ENCODE measurements around the gene MAG. TPM values are rescaled to one million over a fixed set of nuclear protein-coding genes. Genes with fewer than 3 reads are reported as not detected.
"Not testable (repeated sequence)": the region's sequence is repeated elsewhere in the genome, so short reads cannot be mapped to it uniquely, and the experiment has no call there.

MAG gene
- total RNA-seq, 4 donors from 2014 or later, result 0.10 TPM; not detected in 3

DNA sequence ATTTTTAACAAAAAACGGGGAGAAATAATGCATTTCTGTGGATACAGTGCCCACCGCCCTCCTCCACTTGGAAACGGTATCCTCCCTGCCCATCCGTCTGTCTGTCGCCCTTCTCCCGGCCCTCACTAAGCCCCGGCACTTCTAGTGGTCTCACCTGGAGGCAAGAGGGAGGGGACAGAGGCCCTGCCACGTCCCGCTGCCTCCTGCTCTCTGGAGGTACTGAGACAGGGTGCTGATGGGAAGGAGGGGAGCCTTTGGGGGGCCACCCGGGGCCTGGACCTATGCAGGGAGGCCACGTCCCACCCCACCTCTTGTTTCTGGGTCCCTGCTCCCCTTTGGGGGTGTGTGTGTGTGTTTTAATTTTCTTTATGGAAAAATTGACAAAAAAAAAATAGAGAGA lies 12.6 kb upstream of the MAG start:
- no peak overlapping the region for H3K4me3 ChIP-seq (ENCODE audit: low read depth, poor library complexity, severe bottlenecking)
- intact Hi-C loops (cut with DNase I; ENCODE audit: low total_unique reads), result no loop called here
- no peak for DNase-seq (ENCODE audit: low spot score in 2 of 2)
- WGBS, 2 donors, result 79 to 89% methylated on average over 11 of the region's 11 CpGs
- no peak for TF ChIP-seq POLR2A (IDR thresholded peaks at IDR 0.05)
- TF ChIP-seq, protein P1, sequence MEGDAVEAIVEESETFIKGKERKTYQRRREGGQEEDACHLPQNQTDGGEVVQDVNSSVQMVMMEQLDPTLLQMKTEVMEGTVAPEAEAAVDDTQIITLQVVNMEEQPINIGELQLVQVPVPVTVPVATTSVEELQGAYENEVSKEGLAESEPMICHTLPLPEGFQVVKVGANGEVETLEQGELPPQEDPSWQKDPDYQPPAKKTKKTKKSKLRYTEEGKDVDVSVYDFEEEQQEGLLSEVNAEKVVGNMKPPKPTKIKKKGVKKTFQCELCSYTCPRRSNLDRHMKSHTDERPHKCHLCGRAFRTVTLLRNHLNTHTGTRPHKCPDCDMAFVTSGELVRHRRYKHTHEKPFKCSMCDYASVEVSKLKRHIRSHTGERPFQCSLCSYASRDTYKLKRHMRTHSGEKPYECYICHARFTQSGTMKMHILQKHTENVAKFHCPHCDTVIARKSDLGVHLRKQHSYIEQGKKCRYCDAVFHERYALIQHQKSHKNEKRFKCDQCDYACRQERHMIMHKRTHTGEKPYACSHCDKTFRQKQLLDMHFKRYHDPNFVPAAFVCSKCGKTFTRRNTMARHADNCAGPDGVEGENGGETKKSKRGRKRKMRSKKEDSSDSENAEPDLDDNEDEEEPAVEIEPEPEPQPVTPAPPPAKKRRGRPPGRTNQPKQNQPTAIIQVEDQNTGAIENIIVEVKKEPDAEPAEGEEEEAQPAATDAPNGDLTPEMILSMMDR (IDR thresholded peaks at IDR 0.05), result no peak

DNA sequence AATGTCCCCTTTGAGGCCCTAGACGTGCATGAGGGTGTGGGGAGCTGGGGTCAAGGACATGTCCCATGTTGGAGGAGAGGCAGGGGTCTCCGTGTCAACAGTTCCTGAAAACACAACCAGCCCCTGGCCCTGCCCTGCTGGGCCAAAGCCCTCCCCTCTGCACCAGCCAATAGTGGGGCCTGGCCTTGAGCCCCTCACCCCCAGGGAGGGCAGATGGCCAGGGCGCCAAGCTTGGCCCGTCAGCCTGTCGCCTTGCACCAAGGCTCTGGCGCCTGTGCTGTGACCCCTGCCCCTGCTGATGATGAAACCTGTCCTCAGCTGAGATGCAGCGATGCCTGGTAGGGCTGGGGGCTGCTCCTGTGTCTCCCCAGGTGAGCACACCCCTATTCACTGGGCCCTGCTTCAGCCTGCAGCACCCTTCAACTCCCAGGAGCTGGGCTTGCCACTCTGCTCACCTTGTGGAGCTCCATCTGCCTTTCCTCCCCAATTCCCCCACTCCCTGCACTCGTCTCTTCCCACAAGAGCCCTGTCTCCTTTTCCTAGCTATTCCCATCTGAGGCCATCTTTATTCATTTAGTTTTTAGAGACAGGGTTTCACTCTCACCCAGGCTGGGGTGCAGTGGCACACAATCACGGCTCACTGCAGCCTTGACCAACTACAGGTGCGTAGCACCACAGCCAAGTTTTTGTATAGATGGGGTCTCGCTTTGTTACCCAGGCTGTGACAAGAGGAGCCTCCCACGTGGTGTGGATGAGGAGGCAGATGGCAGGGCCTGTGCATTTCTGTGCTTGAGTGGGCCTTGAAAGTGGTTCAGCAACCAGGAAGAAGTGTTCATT lies 11.8 kb upstream of the MAG start:
- WGBS, 2 donors, result 66 to 69% methylated on average over 12 of the region's 12 CpGs
- intact Hi-C loops (cut with DNase I; ENCODE audit: low total_unique reads), result no loop called here
- no peak for DNase-seq (ENCODE audit: low spot score in 2 of 2)

DNA sequence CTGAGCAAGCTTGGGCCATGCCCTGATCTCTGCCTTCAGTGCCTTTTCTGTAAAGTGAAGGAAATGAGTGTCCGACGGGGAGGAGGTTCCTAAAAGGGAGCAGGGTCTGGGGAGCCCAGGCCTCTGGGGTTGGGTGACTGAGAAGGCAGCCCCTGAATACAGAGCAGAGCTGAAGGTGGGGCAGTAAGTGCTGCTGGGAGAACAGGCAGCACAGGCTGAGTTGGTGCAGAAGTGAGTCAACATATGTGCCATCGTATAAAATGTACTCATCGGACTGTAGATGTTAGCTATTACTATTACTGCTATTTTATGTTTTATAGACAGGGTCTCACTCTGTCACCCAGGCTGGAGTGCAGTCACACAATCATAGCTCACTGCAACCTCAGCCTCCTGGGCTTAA lies 10.7 kb upstream of the MAG start:
- intact Hi-C loops (cut with DNase I; ENCODE audit: low total_unique reads), result no loop called here
- no peak for DNase-seq (ENCODE audit: low spot score in 2 of 2)
- 34 to 53% methylated on average over 4 of the region's 4 CpGs for WGBS, 2 donors
- H3K4me3 ChIP-seq (ENCODE audit: low read depth, poor library complexity, severe bottlenecking), result no peak overlapping the region
- TF ChIP-seq, protein P1 (IDR thresholded peaks at IDR 0.05), result no peak
- TF ChIP-seq POLR2A (IDR thresholded peaks at IDR 0.05), result no peak

More for the DNA sequence above, 11.8 kb upstream of the MAG start:
- TF ChIP-seq, protein P1 (IDR thresholded peaks at IDR 0.05), result no peak
- TF ChIP-seq POLR2A (IDR thresholded peaks at IDR 0.05), result no peak
- H3K4me3 ChIP-seq (ENCODE audit: low read depth, poor library complexity, severe bottlenecking), result no peak overlapping the region

DNA sequence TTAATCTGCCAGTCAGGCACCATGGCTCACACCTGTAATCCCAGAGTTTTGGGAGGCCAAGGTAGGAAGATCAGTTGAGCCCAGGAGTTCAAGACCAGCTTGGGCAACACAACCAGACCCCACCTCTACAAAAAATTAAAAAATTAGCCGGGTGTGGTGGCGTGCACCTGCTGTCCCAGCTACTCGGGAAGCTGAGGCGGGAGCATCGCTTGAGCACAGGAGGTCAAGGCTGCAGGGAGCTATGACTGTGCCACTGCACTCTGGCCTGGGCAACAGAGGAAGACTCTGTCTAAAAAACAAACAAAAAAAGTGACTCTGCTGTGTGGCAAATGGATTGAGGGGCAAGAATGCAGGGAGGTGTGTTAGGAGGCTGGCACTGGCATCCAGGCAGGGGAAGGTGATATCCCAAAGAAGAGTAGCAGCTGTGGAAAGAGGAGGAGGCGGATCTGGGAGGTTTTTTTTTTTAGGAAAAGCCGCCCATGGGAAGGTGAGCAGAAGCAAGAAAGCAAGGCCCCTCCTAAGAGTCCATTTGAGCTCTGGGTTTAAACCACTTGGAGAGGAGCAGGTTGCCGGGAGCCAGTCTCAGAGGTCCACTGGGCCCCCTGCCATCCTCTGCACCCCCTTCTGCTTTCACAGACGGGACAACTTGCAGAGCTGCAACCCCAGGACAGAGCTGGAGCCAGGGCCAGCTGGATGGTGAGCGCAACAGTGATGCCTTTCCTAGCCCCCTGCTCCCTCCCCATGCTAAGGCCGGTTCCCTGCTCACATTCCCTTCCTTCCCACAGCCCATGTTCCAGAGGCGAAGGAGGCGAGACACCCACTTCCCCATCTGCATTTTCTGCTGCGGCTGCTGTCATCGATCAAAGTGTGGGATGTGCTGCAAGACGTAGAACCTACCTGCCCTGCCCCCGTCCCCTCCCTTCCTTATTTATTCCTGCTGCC lies 7.5 kb upstream of the MAG start:
- H3K4me3 ChIP-seq (ENCODE audit: low read depth, poor library complexity, severe bottlenecking), result no peak overlapping the region
- no peak for TF ChIP-seq POLR2A (IDR thresholded peaks at IDR 0.05)
- TF ChIP-seq, protein P1 (IDR thresholded peaks at IDR 0.05), result no peak
- peak in 1 of 2 donors; percentile 82 for DNase-seq (ENCODE audit: low spot score in 2 of 2)
- WGBS, 2 donors, result 78 to 82% methylated on average over 17 of the region's 17 CpGs
- intact Hi-C loops (cut with DNase I; ENCODE audit: low total_unique reads), result no loop called here

DNA sequence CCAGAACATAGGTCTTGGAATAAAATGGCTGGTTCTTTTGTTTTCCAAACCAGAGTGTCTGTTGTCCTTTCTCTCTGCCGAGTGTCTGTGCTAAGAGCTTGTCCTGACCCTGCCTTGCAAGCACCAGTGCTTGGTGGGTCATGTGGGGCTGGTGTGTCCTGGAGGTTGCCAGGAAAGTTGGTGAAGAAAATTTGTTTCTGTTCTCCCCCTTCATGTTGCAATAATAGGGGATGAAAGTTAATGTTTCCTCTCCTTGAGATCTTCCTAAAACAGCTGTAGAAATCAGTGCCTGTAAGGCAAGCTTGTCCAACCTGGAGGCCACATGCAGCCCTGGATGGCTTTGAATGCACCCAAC lies 6.9 kb upstream of the MAG start:
- intact Hi-C loops (cut with DNase I; ENCODE audit: low total_unique reads), result no loop called here
- 47 to 55% methylated on average over 1 of the region's 1 CpG for WGBS, 2 donors
- no peak for DNase-seq (ENCODE audit: low spot score in 2 of 2)
- TF ChIP-seq, protein P1 (IDR thresholded peaks at IDR 0.05), result no peak
- no peak for TF ChIP-seq POLR2A (IDR thresholded peaks at IDR 0.05)
- H3K4me3 ChIP-seq (ENCODE audit: low read depth, poor library complexity, severe bottlenecking), result no peak overlapping the region

DNA sequence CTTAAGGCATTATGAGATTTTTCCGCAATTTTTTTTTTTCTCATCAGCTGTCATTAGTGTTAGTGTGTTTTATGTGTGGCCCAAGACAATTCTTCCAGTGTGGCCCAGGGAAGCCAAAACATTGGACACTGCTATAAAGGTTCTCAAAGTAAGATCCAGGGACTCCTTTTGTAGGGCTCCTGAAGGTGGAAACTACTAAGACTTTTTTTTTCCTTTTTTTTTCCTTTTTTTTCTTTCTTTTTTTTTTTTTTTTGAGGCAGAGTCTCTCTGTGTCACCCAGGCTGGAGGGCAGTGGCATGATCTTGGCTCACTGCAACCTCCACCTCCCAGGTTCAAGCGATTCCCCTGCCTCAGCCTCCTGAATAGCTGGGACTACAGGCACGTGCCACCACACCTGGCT lies 6.5 kb upstream of the MAG start:
- WGBS, 2 donors, result 87 to 91% methylated on average over 3 of the region's 3 CpGs
- DNase-seq (ENCODE audit: low spot score in 2 of 2); H3K4me3 ChIP-seq (ENCODE audit: low read depth, poor library complexity, severe bottlenecking); intact Hi-C loops (cut with DNase I; ENCODE audit: low total_unique reads): not testable (repeated sequence)

DNA sequence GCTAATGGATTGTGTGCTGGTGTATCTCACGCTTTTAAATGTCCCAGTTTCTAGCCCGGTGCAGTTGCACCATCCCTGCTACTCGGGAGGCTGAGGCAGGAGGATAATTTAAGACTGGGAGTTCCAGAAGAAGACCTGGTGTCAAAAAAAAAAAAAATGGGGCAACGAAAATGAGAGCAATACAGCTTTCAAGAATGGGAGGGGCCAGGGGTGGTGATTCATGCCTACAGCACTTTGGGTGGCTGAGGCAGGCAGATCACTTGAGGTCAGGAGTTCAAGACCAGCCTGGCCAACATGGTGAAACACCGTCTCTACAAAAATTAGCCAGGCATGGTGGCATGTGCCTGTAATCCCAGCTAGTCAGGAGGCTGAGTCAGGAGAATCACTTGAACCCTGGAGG lies 5.9 kb upstream of the MAG start:
- DNase-seq (ENCODE audit: low spot score in 2 of 2); intact Hi-C loops (cut with DNase I; ENCODE audit: low total_unique reads); H3K4me3 ChIP-seq (ENCODE audit: low read depth, poor library complexity, severe bottlenecking): not testable (repeated sequence)
- WGBS, 2 donors, result 75 to 76% methylated on average over 5 of the region's 5 CpGs
